H1 (cell line): ENCODE measurements around the gene SATB2. TPM values are rescaled to one million over a fixed set of nuclear protein-coding genes. Genes with fewer than 3 reads are reported as not detected.

Experiments used
- BRCA1 ChIP-seq: IDR thresholded peaks from 2 replicates; pipeline ENCODE4 v1.6.1; 2012; ENCODE audit warnings: low read depth, low read length, improper control_type of control experiment
- EP300 ChIP-seq, 2 experiments: IDR thresholded peaks; 1 replicate in 1 of 2; 2 replicates in 1 of 2; pipeline ENCODE4 v1.6.1; 2011 to 2012; ENCODE audit warnings: low read depth in 2 of 2, low read length in 2 of 2, mild to moderate bottlenecking in 2 of 2, borderline replicate concordance in 1 of 2, inconsistent platforms in 1 of 2, moderate library complexity in 1 of 2
- JUND ChIP-seq: IDR thresholded peaks from 2 replicates; pipeline ENCODE4 v1.6.1; 2011; ENCODE audit warnings: mild to moderate bottlenecking, improper control_type of control experiment, low read length
- MAFK ChIP-seq: IDR thresholded peaks from 2 replicates; pipeline ENCODE4 v1.6.1; 2012; ENCODE audit warnings: low read depth, mild to moderate bottlenecking, improper control_type of control experiment, low read length
- POLR2AphosphoS5 ChIP-seq: IDR thresholded peaks from 2 replicates; pipeline ENCODE4 v1.6.1; 2011; ENCODE audit warnings: low read depth, low read length
- RFX5 ChIP-seq: IDR thresholded peaks from 2 replicates; pipeline ENCODE4 v1.6.1; 2011; ENCODE audit warnings: low read depth, low read length, improper control_type of control experiment, borderline replicate concordance
- polyA plus RNA-seq, 7 experiments: library from polyadenylated mRNA; depleted of rRNA in 3 of 7; stranded (reverse) in 5 of 7; unstranded in 2 of 7; fragments of >200 nt in 5 of 7; fragments of 200-250 nt in 2 of 7; gene quantifications; 1 replicate in 5 of 7; 2 replicates in 1 of 7; 4 replicates in 1 of 7; pipeline versions ENCODE4 v1.2.1 to v1.2.3, GENCODE V29; 2011 to 2013; ENCODE audit warnings: missing spikeins in 2 of 7, mixed read lengths in 2 of 7
- total RNA-seq: library from RNA; stranded (reverse); fragmentation: NEBNext Ultra II Directional; extraction: Animal tissue kit (Norgen Biotek cat#: 25700); gene quantifications from 2 replicates; pipeline ENCODE4 v1.2.1, GENCODE V29; 2021

The SATB2 gene
- total and polyA plus RNA-seq, 2 of the 8 experiments (the other 6 are each of a cell fraction or from before 2014, with no cell fraction given): 1.3 to 5.7 TPM

DNA sequence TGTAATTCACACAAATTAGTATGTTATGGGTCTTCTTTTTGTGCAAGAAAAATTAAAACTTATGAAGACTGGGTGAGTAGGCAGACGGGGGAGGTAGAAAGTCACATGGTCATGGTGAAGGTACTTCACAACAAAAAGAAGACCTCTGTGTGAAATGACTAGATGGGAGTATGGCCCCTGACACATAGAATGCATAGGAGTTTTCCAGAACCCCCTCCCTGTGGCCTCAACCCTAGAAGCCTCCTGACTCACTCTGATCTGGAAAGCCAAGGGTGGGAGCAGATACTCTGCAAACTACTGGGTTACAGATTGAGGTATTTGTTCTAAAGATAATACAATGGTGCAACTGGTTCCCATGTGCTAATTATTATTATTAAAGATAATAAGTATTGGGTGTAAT, 23.2 kb downstream of the SATB2 start (continued):
- no peak for TF ChIP-seq JUND
- TF ChIP-seq RFX5: no peak
- no peak for TF ChIP-seq MAFK
- no peak for TF ChIP-seq POLR2AphosphoS5
- TF ChIP-seq EP300 (IDR thresholded peaks at IDR 0.05; ENCODE audit: borderline replicate concordance in 1 of 2, low read depth in 2 of 2, low read length in 2 of 2): no peak
- TF ChIP-seq BRCA1: no peak
